MCF 10A (cell line): ENCODE measurements around the gene ZFYVE9. TPM values are rescaled to one million over a fixed set of nuclear protein-coding genes. Genes with fewer than 3 reads are reported as not detected.
"Not testable (repeated sequence)": the region's sequence is repeated elsewhere in the genome, so short reads cannot be mapped to it uniquely, and the experiment has no call there.

Experiments
- Bru-seq: library from RNA; stranded (reverse); fragments of 400-500 nt; gene quantifications from one replicate; lab custom pipeline; 2021; lab: Mats Ljungman, UMichigan
- BruChase-seq, 2 experiments: library from RNA; stranded (reverse); fragments of 400-500 nt; gene quantifications; one replicate each; lab custom pipeline; 2021; lab: Mats Ljungman, UMichigan
- BruUV-seq: library from RNA; stranded (reverse); fragments of 400-500 nt; replicated peaks from 2 replicates; lab custom pipeline; 2021; lab: Mats Ljungman, UMichigan
- CTCF ChIA-PET: fragments of 300-600 bp; sonication (Branson Sonifier 250); formaldehyde crosslinking; extraction: SDS; loops from one replicate; lab custom pipeline; 2021; ENCODE audit warnings: antibody characterized with exemption, inconsistent platforms; lab: Yijun Ruan, JAX
- POLR2A ChIA-PET: fragments of 300-600, 350-650 bp; sonication (Branson Sonifier 250); formaldehyde crosslinking; extraction: SDS; loops from one replicate; lab custom pipeline; 2020; ENCODE audit warnings: antibody characterized with exemption, inconsistent platforms; lab: Yijun Ruan, JAX
- DNase-seq: peaks from one replicate; pipeline ENCODE4 v3.0.0-alpha.2; 2018; ENCODE audit not compliant: unreplicated experiment
- H3K27ac Mint-ChIP-seq: one replicate; pipeline ENCODE4 v1.8.0; 2022; ENCODE audit warnings: mild to moderate bottlenecking, low read depth, mixed read lengths; ENCODE audit not compliant: unreplicated experiment
- H3K27me3 Mint-ChIP-seq: one replicate; pipeline ENCODE4 v1.8.0; 2022; ENCODE audit warnings: mixed read lengths; ENCODE audit not compliant: insufficient read depth, unreplicated experiment
- H3K36me3 Mint-ChIP-seq: one replicate; pipeline ENCODE4 v1.8.0; 2022; ENCODE audit warnings: mild to moderate bottlenecking, moderate library complexity, mixed read lengths; ENCODE audit not compliant: insufficient read depth, unreplicated experiment
- H3K4me1 Mint-ChIP-seq: one replicate; pipeline ENCODE4 v1.8.0; 2022; ENCODE audit warnings: mixed read lengths; ENCODE audit not compliant: insufficient read depth, unreplicated experiment
- H3K4me3 Mint-ChIP-seq: one replicate; pipeline ENCODE4 v1.8.0; 2022; ENCODE audit warnings: mild to moderate bottlenecking, moderate library complexity, mixed read lengths; ENCODE audit not compliant: unreplicated experiment
- H3K9me3 Mint-ChIP-seq: one replicate; pipeline ENCODE4 v1.8.0; 2022; ENCODE audit warnings: mixed read lengths; ENCODE audit not compliant: unreplicated experiment
- intact Hi-C: fragments of 100-400 bp; cut with micrococcal nuclease; formaldehyde crosslinking; loops from 2 replicates; pipeline ENCODE4 v1.14.1; 2022
- long read RNA-seq: library from polyadenylated mRNA; stranded (forward); transcript quantifications from one replicate; pipeline ENCODE4 v2.0.0, GENCODE V29; 2022
- total RNA-seq: library from RNA; stranded (reverse); gene quantifications from 2 replicates; pipeline ENCODE4 v1.2.3, GENCODE V29; 2022
- TF ChIP-seq, protein P1 (sequence below): fragments of 200-600 bp; IDR thresholded peaks from one replicate; pipeline ENCODE4 v1.8.0; 2022; ENCODE audit warnings: antibody characterized with exemption, mild to moderate bottlenecking; ENCODE audit not compliant: unreplicated experiment

Gene ZFYVE9, protein sequence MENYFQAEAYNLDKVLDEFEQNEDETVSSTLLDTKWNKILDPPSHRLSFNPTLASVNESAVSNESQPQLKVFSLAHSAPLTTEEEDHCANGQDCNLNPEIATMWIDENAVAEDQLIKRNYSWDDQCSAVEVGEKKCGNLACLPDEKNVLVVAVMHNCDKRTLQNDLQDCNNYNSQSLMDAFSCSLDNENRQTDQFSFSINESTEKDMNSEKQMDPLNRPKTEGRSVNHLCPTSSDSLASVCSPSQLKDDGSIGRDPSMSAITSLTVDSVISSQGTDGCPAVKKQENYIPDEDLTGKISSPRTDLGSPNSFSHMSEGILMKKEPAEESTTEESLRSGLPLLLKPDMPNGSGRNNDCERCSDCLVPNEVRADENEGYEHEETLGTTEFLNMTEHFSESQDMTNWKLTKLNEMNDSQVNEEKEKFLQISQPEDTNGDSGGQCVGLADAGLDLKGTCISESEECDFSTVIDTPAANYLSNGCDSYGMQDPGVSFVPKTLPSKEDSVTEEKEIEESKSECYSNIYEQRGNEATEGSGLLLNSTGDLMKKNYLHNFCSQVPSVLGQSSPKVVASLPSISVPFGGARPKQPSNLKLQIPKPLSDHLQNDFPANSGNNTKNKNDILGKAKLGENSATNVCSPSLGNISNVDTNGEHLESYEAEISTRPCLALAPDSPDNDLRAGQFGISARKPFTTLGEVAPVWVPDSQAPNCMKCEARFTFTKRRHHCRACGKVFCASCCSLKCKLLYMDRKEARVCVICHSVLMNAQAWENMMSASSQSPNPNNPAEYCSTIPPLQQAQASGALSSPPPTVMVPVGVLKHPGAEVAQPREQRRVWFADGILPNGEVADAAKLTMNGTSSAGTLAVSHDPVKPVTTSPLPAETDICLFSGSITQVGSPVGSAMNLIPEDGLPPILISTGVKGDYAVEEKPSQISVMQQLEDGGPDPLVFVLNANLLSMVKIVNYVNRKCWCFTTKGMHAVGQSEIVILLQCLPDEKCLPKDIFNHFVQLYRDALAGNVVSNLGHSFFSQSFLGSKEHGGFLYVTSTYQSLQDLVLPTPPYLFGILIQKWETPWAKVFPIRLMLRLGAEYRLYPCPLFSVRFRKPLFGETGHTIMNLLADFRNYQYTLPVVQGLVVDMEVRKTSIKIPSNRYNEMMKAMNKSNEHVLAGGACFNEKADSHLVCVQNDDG (N-terminal part only)
- total RNA-seq (21.9 and 23.9 TPM in 2 replicates), Bru-seq, nascent RNA (percentile 76 among the genes with signal in this experiment), BruChase-seq, experiment 1, labeled RNA remaining after a 6-hour chase (percentile 70 among the genes with signal in this experiment), BruChase-seq, experiment 2, labeled RNA remaining after a 2-hour chase (percentile 65 among the genes with signal in this experiment)
- long read RNA-seq, full-length matches to known transcripts, result 4 of 12 reads
- long read RNA-seq, partial matches to known transcripts, result 3 of 12 reads
- long read RNA-seq, other reads (novel, unspliced or antisense), result 5 of 12 reads

DNA sequence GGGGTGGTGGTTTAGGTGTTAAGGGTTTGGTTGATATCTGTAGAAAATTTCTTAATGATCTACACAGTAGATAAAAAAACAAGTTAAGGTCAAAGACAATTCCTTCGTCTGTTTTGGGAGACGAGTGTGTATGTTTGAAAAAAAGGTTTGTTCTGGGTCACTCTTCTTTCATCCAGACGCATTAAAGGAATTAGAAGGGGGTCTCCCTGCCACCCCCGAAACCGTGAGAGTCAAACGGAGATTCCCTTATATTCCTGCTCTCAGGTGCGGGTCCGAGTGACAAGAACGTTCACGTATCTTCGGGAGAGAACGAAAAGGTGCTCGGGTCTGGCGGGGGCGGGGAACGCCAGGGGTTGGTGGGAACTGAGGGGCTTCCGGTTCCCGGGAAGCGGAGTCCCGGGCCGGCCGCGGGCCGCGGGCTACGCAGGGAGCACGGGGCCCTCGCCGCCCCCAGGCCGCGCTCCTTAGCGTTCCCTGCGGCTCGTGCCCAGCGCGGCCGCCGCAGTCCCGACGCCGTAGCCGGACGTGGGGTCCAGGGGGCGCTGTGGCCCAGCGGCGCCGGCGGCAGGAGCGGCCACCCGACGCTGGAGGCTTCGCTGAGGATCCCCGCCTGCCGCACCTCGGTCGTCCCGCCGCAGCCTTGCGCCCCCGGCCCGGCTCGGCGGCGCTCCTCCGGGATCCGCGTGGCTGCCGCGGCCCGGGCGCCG is at the start of gene ZFYVE9:
Gene ZFYVE9, plus strand, starts transcription at position 577 of the 707 bp plus-strand sequence. CDS start 91,118 bp downstream, outside the sequence.
- Mint-ChIP-seq H3K4me3 (peak within 1 kb of the TSS; percentile 86), H3K27me3 (no peaks in the 10 kb centered on the region), H3K9me3 (no peaks in the 10 kb centered on the region), H3K36me3 (no peaks in the 10 kb centered on the region), H3K4me1 (peaks cover 29% of the 10 kb centered on the region), H3K27ac (peak within 1 kb of the TSS; percentile 95)
- POLR2A ChIA-PET, result interaction anchor here (1.2 to 2.6 kb wide), 12 partner anchors 10 to 262 kb away, joined by 3 to 17 read pairs (median 8); partner anchors contain the start of genes BTF3L4, CC2D1B, ORC1 and PRPF38A
- intact Hi-C loops, result loop anchor here (1.0 to 5.0 kb wide), 2 partner anchors 155 to 226 kb away; partner anchors contain the start of gene CC2D1B
- DNase-seq, result peak; percentile 76
- CTCF ChIA-PET, result interaction anchor here (1.2 to 1.4 kb wide), 2 partner anchors 8 to 18 kb away, joined by 4 to 7 read pairs; no protein-coding TSS in a partner anchor
- no TSS peak for BruUV-seq
- TF ChIP-seq, protein P1, sequence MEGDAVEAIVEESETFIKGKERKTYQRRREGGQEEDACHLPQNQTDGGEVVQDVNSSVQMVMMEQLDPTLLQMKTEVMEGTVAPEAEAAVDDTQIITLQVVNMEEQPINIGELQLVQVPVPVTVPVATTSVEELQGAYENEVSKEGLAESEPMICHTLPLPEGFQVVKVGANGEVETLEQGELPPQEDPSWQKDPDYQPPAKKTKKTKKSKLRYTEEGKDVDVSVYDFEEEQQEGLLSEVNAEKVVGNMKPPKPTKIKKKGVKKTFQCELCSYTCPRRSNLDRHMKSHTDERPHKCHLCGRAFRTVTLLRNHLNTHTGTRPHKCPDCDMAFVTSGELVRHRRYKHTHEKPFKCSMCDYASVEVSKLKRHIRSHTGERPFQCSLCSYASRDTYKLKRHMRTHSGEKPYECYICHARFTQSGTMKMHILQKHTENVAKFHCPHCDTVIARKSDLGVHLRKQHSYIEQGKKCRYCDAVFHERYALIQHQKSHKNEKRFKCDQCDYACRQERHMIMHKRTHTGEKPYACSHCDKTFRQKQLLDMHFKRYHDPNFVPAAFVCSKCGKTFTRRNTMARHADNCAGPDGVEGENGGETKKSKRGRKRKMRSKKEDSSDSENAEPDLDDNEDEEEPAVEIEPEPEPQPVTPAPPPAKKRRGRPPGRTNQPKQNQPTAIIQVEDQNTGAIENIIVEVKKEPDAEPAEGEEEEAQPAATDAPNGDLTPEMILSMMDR, result peak; percentile 78

DNA sequence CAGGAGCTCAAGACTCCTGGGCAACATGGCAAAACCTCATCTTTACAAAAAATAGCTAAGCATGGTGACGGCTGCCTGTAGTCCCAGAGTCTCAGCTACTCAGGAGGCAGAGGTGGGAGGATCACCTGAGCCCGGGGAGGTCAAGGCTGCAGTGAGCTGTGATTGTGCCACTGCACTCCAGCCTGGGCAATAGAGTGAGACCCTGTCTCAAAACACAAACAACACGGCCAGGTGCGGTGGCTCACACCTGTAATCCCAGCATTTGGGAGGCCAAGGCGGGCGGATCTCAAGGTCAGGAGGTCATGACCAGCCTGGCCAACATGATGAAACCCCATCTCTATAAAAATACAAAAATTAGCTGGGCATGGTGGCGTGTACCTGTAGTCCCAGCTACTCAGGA is 47.6 kb upstream of the ZFYVE9 start:
- H3K4me1 Mint-ChIP-seq, BruUV-seq, H3K9me3 Mint-ChIP-seq, H3K27me3 Mint-ChIP-seq, H3K27ac Mint-ChIP-seq, intact Hi-C loops, H3K4me3 Mint-ChIP-seq, DNase-seq: not testable (repeated sequence)
- POLR2A ChIA-PET, result interaction anchor here (0.7 to 0.9 kb wide), 2 partner anchors 9 to 10 kb away, joined by 3 read pairs; no protein-coding TSS in a partner anchor
- peaks cover 35% of the 10 kb centered on the region for H3K36me3 Mint-ChIP-seq
- CTCF ChIA-PET, result interaction anchor here (0.6 to 1.2 kb wide), 3 partner anchors 15 to 1082 kb away, joined by 3 read pairs; no protein-coding TSS in a partner anchor

DNA sequence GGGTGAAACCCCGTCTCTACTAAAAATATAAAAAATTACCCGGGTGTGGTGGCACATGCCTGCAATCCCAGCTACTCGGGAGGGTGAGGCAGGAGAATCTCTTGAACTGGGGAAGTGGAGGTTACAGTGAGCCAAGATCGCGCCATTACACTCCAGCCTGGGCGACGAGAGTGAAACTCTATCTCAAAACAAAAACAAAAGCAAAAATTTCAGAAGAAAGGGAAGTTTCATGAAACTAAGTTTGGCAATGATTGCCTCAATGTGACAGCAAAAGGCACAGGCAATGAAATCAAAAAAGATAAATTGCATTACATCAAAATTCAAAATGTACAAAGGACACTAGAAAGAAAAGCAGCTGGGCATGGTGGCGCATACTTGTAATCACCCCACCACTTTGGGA is 45.7 kb upstream of the ZFYVE9 start:
- Mint-ChIP-seq H3K4me1 (no peaks in the 10 kb centered on the region), H3K27ac (no peak overlapping the region), H3K27me3 (no peaks in the 10 kb centered on the region), H3K9me3 (no peaks in the 10 kb centered on the region), H3K4me3 (no peak overlapping the region), H3K36me3 (peaks cover 17% of the 10 kb centered on the region)
- intact Hi-C loops, result no loop called here
- CTCF ChIA-PET, result no interaction called here
- TF ChIP-seq, protein P1, result no peak
- no peak for DNase-seq
- POLR2A ChIA-PET, result no interaction called here
- no TSS peak for BruUV-seq
